Tibial artery (tissue), 4 donors: ENCODE results near the gene SRSF1.
"Not testable (repeated sequence)": the region's sequence is repeated elsewhere in the genome, so short reads cannot be mapped to it uniquely, and the experiment has no call there.

Experiments used
- DNase-seq, 2 donors: peaks; one replicate each; pipeline ENCODE4 v3.0.0-alpha.2; 2019
- H3K27ac ChIP-seq, 2 donors: fragments of 200-600 bp; sonication (generic) in 1 of 2; 1 replicate in 1 of 2; 2 replicates in 1 of 2; pipeline ENCODE4 v1.5.1; 2018 to 2019; ENCODE audit warnings: mild to moderate bottlenecking in 1 of 2
- H3K27me3 ChIP-seq, 2 donors: fragments of 200-600 bp; sonication (generic) in 1 of 2; one replicate each; pipeline versions ENCODE4 v1.5.1 to v1.6.0; 2016 to 2019
- H3K36me3 ChIP-seq, 3 donors: fragments of 200-600 bp; sonication (generic) in 2 of 3; one replicate each; pipeline ENCODE4 v1.5.1; 2016 to 2019; ENCODE audit warnings: mild to moderate bottlenecking in 2 of 3
- H3K4me1 ChIP-seq, 4 donors: fragments of 200-600 bp; sonication (generic) in 2 of 4; 1 replicate in 3 of 4; 2 replicates in 1 of 4; pipeline ENCODE4 v1.5.1; 2016 to 2019
- H3K4me3 ChIP-seq, 2 donors: fragments of 200-600 bp; sonication (generic) in 1 of 2; 1 replicate in 1 of 2; 2 replicates in 1 of 2; pipeline ENCODE4 v1.5.1; 2018 to 2019; ENCODE audit warnings: mild to moderate bottlenecking in 2 of 2
- H3K9me3 ChIP-seq, 3 donors: fragments of 200-600 bp; sonication (generic) in 1 of 3; one replicate each; pipeline ENCODE4 v1.5.1; 2016 to 2019
- intact Hi-C: fragments of 100-400 bp; cut with DNase I; formaldehyde crosslinking; loops from one replicate; pipeline ENCODE4 v1.15.0; 2023; ENCODE audit warnings: low total_unique reads
- TF ChIP-seq, protein P1 (sequence below), 2 experiments: fragments of 200-600 bp in 1 of 2; fragments of 450-650 bp in 1 of 2; IDR thresholded peaks; one replicate each; pipeline ENCODE4 v1.5.1; 2017 to 2019; ENCODE audit warnings: antibody characterized with exemption in 2 of 2, mild to moderate bottlenecking in 1 of 2, moderate library complexity in 1 of 2

The SRSF1 gene

DNA sequence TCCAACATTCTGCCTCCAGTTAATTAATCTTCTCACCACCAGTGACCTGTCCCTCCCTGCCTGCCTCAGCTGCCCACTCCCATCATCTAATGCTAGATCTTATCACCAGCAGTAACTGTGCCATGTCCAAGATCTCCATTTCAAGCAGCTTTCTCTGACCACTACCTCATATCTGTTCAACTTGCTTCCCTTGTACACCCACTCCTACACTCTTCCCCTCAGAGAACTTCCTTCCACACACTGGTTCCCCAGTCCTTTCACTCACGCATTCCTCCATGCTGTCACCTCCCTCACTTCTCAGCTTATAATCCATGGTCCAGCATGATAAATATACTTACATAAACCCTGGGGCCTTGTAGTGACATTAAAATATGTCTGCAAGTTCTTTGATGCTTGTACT, 44.4 kb upstream of the SRSF1 start:
- TF ChIP-seq, protein P1, sequence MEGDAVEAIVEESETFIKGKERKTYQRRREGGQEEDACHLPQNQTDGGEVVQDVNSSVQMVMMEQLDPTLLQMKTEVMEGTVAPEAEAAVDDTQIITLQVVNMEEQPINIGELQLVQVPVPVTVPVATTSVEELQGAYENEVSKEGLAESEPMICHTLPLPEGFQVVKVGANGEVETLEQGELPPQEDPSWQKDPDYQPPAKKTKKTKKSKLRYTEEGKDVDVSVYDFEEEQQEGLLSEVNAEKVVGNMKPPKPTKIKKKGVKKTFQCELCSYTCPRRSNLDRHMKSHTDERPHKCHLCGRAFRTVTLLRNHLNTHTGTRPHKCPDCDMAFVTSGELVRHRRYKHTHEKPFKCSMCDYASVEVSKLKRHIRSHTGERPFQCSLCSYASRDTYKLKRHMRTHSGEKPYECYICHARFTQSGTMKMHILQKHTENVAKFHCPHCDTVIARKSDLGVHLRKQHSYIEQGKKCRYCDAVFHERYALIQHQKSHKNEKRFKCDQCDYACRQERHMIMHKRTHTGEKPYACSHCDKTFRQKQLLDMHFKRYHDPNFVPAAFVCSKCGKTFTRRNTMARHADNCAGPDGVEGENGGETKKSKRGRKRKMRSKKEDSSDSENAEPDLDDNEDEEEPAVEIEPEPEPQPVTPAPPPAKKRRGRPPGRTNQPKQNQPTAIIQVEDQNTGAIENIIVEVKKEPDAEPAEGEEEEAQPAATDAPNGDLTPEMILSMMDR (IDR thresholded peaks at IDR 0.05), result no peak
- no peaks in the 10 kb centered on the region for H3K36me3 ChIP-seq
- DNase-seq, result no peak
- peaks cover 0 to 13% of the 10 kb centered on the region in 2 donors for H3K27me3 ChIP-seq
- H3K9me3 ChIP-seq, result no peaks in the 10 kb centered on the region
- H3K4me1 ChIP-seq, result no peaks in the 10 kb centered on the region
- no peak overlapping the region for H3K4me3 ChIP-seq
- H3K27ac ChIP-seq, result no peak overlapping the region
- intact Hi-C loops, result no loop called here

DNA sequence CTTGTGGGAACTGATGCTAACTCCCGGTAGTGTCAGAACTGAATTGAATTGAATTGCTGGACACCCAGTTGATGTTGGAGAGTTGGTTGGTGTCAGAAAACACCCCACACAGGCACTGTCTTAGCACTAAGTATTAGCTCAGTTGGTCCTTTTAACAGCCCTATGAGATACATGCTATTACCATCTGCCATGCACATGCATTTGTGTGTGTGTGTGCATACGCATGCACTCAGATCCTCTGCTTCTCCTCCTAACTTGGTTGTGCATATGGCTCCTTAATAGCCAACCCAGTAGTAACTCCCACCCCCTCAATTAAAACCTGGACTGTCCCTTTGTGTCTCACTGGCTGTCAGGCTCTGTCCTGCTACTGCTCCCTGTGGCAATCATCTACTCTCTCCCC, 43.9 kb upstream of the SRSF1 start:
- intact Hi-C loops, result no loop called here
- Histone ChIP-seq H3K27me3 (peaks cover 0 to 13% of the 10 kb centered on the region in 2 donors), H3K36me3 (no peaks in the 10 kb centered on the region), H3K9me3 (no peaks in the 10 kb centered on the region), H3K27ac (no peak overlapping the region), H3K4me1 (no peaks in the 10 kb centered on the region), H3K4me3 (no peak overlapping the region)
- TF ChIP-seq, protein P1 (IDR thresholded peaks at IDR 0.05), result no peak
- no peak for DNase-seq

DNA sequence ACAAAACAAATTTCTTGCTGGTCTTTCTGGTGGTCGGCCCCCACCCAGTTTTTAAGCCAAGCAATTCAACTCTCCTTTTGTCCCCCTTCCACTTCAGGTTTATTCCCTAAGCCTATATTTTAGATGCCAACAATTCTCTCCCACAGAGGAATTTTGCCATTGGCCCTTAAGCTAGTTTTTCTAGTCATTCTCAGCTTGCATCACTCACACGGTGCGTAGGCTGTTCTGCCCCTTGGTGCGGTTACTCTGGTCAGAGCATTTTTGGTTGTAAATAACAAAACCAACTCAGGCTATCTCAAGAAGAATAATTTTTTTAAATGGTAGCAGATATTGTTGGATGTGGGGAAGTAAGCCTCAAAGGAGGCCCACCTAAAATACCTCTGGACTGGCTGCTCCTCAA, 42.5 kb upstream of the SRSF1 start:
- no peaks in the 10 kb centered on the region for H3K4me1 ChIP-seq
- no peaks in the 10 kb centered on the region for H3K9me3 ChIP-seq
- DNase-seq, result no peak
- H3K4me3 ChIP-seq, result no peak overlapping the region
- peaks cover 0 to 15% of the 10 kb centered on the region in 2 donors for H3K27me3 ChIP-seq
- no peaks in the 10 kb centered on the region for H3K36me3 ChIP-seq
- intact Hi-C loops, result no loop called here
- TF ChIP-seq, protein P1 (IDR thresholded peaks at IDR 0.05), result no peak
- no peak overlapping the region for H3K27ac ChIP-seq

DNA sequence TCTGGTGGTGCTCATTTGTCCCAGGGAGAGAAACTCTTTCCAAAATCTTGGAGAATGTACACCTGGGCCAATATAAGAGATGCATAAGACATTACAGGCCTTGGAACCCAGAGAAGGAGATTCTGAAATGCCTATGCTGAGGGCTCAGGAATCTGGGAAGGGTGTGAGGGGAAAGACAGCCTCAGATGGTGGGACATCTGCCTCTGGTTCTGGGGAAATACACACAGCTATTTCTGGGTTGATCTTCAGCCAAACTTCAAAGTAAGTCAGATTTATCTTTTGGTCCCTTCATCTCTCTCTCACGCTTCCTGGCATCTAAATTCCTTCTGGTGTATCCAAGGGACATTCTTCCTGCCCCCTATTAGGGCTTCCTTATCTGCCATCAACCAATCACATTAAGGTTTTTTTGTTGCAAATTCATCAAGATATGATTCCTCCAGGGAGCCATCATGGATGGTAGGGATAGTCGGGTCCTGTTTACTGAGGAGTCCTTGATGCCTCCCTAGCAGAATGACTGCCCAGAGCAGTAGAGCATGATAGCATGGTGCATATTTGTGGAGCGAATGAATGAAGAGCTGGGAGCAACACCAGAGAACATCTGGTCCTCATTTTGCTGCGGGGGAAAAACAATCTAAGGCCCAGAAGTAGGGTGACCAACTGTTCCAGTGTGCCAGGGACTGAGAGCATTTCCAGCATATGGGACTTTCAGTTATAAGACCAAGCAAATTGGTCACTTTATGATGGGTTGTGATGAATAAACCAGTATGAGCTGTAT, 40.5 kb upstream of the SRSF1 start:
- H3K27me3 ChIP-seq, result peaks cover 0 to 34% of the 10 kb centered on the region in 2 donors
- H3K4me3 ChIP-seq, result no peak overlapping the region
- no peaks in the 10 kb centered on the region for H3K9me3 ChIP-seq
- DNase-seq, result no peak
- H3K36me3 ChIP-seq, result no peaks in the 10 kb centered on the region
- H3K4me1 ChIP-seq, result no peaks in the 10 kb centered on the region
- intact Hi-C loops, result no loop called here
- no peak overlapping the region for H3K27ac ChIP-seq
- TF ChIP-seq, protein P1 (IDR thresholded peaks at IDR 0.05), result no peak

DNA sequence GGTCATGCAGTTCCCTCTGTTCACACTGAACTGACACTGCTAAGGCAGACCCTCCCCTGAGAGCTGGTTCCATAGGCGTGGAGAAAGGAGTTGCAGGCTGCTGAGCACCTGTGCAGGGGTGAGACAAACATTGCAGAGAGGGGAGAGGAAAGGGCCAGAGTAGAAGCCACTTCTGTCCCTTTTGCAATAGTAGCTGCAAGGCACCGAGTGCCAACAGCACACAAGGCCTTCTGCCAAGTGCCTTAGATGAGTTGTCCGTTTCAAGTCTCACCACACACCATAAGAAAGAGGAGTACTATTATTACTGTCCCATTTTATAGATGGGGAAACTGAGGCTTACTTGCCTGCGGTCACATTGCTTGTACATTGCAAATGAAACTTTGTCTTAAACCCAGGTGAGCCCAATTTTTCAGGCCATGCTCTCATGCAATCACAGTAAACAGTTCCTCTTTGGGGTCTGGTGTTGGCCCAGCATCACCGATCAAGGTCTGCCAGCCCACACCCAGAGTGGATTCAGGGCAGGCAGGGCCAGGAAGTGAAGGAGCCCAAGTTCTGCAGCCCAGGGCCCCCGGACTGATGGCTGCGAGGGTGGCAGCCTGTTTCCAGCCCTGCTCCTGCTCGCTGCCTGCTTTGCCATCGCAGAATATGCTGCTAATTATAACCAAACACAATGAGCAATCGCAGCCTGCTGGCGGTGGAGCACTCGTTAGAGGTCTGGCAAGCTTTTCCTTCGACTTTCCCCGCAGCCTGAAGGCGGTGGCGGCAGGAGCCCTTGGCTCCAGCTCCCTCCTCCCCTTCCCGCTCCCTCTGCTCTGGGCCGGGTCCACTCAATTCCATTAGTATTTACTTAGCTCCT, 39.4 kb upstream of the SRSF1 start:
- no peak for DNase-seq
- Histone ChIP-seq H3K36me3 (no peaks in the 10 kb centered on the region), H3K4me1 (no peaks in the 10 kb centered on the region), H3K4me3 (no peak overlapping the region), H3K27ac (no peak overlapping the region), H3K9me3 (no peaks in the 10 kb centered on the region), H3K27me3 (peaks cover 0 to 39% of the 10 kb centered on the region in 2 donors)
- TF ChIP-seq, protein P1 (IDR thresholded peaks at IDR 0.05), result no peak
- intact Hi-C loops, result no loop called here

DNA sequence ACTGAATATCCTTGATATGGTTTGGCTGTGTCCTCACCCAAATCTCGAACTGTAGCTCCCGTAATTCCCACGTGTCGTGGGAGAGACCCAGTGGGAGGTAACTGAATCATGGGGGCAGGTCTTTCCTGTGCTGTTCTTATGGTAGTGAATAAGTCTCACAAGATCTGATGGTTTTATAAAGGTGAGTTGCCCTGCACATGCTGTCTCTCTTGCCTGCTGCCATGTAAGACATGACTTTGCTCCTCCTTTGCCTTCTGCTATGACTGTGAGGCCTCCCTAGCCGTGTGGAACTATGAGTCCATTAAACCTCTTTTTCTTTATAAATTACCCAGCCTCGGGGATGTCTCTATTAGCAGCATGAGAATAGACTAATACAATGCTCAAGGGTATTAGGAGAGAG, 37.2 kb upstream of the SRSF1 start:
- H3K4me3 ChIP-seq, intact Hi-C loops, H3K4me1 ChIP-seq: not testable (repeated sequence)

More for the DNA sequence above, 37.2 kb upstream of the SRSF1 start:
- DNase-seq, H3K27ac ChIP-seq, H3K9me3 ChIP-seq, H3K36me3 ChIP-seq: not testable (repeated sequence)
- peaks cover 0 to 42% of the 10 kb centered on the region in 2 donors for H3K27me3 ChIP-seq
